Neural progenitor cell (in vitro differentiated cells): Measurements from ENCODE around the gene TMEM232.

Source experiments
- EZH2 ChIP-seq: fragments of 200-600 bp; sonication (generic); IDR thresholded peaks from 2 replicates; pipeline ENCODE4 v1.6.1; 2017; ENCODE audit warnings: antibody characterized with exemption, mild to moderate bottlenecking, moderate library complexity
- TF ChIP-seq, protein P1 (sequence below): fragments of 200-600 bp; sonication (generic); IDR thresholded peaks from 2 replicates; pipeline ENCODE4 v1.5.1; 2017; ENCODE audit warnings: antibody characterized with exemption, mild to moderate bottlenecking

DNA sequence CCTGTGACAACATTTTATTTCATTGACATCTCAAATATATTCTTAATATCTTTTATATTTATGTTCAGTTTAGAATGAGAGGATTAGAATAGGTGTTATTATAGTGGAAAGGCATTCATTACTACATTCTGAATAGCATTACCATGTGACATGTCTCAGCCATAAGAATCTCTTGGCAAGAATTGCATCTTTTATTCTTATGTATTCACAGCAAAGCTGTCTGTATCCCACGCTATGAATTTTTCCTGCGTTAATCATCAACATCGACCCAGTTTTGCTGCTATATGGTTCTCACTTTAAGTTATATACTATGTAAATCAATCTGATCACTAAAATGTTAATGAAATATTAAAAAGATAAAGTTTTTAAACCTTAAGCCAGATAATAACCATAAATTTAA, 248.6 kb downstream of the TMEM232 start:
- no peak for TF ChIP-seq EZH2
- TF ChIP-seq, protein P1, sequence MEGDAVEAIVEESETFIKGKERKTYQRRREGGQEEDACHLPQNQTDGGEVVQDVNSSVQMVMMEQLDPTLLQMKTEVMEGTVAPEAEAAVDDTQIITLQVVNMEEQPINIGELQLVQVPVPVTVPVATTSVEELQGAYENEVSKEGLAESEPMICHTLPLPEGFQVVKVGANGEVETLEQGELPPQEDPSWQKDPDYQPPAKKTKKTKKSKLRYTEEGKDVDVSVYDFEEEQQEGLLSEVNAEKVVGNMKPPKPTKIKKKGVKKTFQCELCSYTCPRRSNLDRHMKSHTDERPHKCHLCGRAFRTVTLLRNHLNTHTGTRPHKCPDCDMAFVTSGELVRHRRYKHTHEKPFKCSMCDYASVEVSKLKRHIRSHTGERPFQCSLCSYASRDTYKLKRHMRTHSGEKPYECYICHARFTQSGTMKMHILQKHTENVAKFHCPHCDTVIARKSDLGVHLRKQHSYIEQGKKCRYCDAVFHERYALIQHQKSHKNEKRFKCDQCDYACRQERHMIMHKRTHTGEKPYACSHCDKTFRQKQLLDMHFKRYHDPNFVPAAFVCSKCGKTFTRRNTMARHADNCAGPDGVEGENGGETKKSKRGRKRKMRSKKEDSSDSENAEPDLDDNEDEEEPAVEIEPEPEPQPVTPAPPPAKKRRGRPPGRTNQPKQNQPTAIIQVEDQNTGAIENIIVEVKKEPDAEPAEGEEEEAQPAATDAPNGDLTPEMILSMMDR: no peak
